Karpas-422 (cell line): ENCODE data around the gene TMEM117. TPM values are rescaled to one million over a fixed set of nuclear protein-coding genes. Genes with fewer than 3 reads are reported as not detected.

ENCODE experiments used
- DNase-seq: peaks from one replicate; pipeline ENCODE4 v3.0.0-alpha.2; 2015
- H2AFZ ChIP-seq: fragments of 200-600 bp; sonication (generic); 2 replicates; pipeline ENCODE4 v1.6.1; 2014; ENCODE audit warnings: antibody characterized with exemption, low read length, mixed read lengths
- H3K27ac ChIP-seq: fragments of 200-600 bp; sonication (generic); 2 replicates; pipeline ENCODE4 v1.5.1; 2014; ENCODE audit warnings: mild to moderate bottlenecking, low read length, moderate library complexity
- H3K27me3 ChIP-seq: fragments of 200-600 bp; sonication (generic); 2 replicates; pipeline ENCODE4 v1.6.1; 2014; ENCODE audit warnings: low read length, mixed read lengths
- H3K36me3 ChIP-seq: fragments of 200-600 bp; sonication (generic); 2 replicates; pipeline ENCODE4 v1.6.1; 2014; ENCODE audit warnings: low read length, mixed read lengths; ENCODE audit not compliant: insufficient read depth
- H3K4me1 ChIP-seq: fragments of 200-600 bp; sonication (generic); 2 replicates; pipeline ENCODE4 v1.6.1; 2014; ENCODE audit warnings: mild to moderate bottlenecking, low read length, mixed read lengths
- H3K4me2 ChIP-seq: fragments of 200-600 bp; sonication (generic); 2 replicates; pipeline ENCODE4 v1.6.1; 2014; ENCODE audit warnings: low read length, low read depth, mild to moderate bottlenecking; ENCODE audit not compliant: poor library complexity, severe bottlenecking
- H3K4me3 ChIP-seq: fragments of 200-600 bp; sonication (generic); 2 replicates; pipeline ENCODE4 v1.5.1; 2014; ENCODE audit warnings: mild to moderate bottlenecking, antibody characterized with exemption, low read length, mixed read lengths
- H3K79me2 ChIP-seq: fragments of 200-600 bp; sonication (generic); 2 replicates; pipeline ENCODE4 v1.6.1; 2014; ENCODE audit warnings: mild to moderate bottlenecking, low read length, mixed read lengths
- H3K9ac ChIP-seq: fragments of 200-600 bp; sonication (generic); 2 replicates; pipeline ENCODE4 v1.6.0; 2014; ENCODE audit warnings: low read length
- H3K9me2 ChIP-seq: fragments of 200-600 bp; sonication (generic), shearing (Covaris generic); replicated peaks from 2 replicates; pipeline ENCODE4 v1.6.0; 2014; ENCODE audit warnings: mild to moderate bottlenecking, low read length, moderate library complexity; ENCODE audit not compliant: insufficient read depth
- H3K9me3 ChIP-seq: fragments of 300-700, 200-600 bp; sonication (generic); 2 replicates; pipeline ENCODE4 v1.6.1; 2014; ENCODE audit warnings: low read length, mixed read lengths
- H4K20me1 ChIP-seq: fragments of 200-600 bp; sonication (generic); 2 replicates; pipeline ENCODE4 v1.6.1; 2014; ENCODE audit warnings: mild to moderate bottlenecking, antibody characterized with exemption, low read length, low read depth; ENCODE audit not compliant: insufficient read depth
- total RNA-seq: library from RNA; depleted of rRNA; stranded (reverse); fragments of >200 nt; shearing (Covaris generic); gene quantifications from 2 replicates; pipeline ENCODE4 v1.2.3, GENCODE V29; 2014; ENCODE audit warnings: low replicate concordance

Gene TMEM117
- total RNA-seq, 1 experiment from 2014 or later, result 13.3 TPM

GRCh38 chr12:44299524-44299923 lies 463.6 kb downstream of the TMEM117 start:
- Histone ChIP-seq H3K27me3 (no peaks in the 10 kb centered on the region), H3K79me2 (no peaks in the 10 kb centered on the region), H3K9me2 (no peaks in the 10 kb centered on the region), H4K20me1 (no peaks in the 10 kb centered on the region), H3K4me3 (no peak overlapping the region), H3K27ac (no peak overlapping the region), H3K36me3 (no peaks in the 10 kb centered on the region), H3K4me2 (no peak overlapping the region), H3K4me1 (no peaks in the 10 kb centered on the region), H3K9me3 (no peaks in the 10 kb centered on the region), H3K9ac (no peak overlapping the region), H2AFZ (no peak overlapping the region)
- no peak for DNase-seq

- H3K9ac ChIP-seq, result no peak overlapping the region
- peaks cover 17% of the 10 kb centered on the region for H3K4me1 ChIP-seq
- no peak for DNase-seq
- H2AFZ ChIP-seq, result no peak overlapping the region
- no peaks in the 10 kb centered on the region for H3K27me3 ChIP-seq
- no peak overlapping the region for H3K27ac ChIP-seq
- H3K9me2 ChIP-seq, result no peaks in the 10 kb centered on the region
- no peaks in the 10 kb centered on the region for H4K20me1 ChIP-seq
- H3K4me2 ChIP-seq, result peak overlapping the region; percentile 40
- no peaks in the 10 kb centered on the region for H3K36me3 ChIP-seq
- H3K9me3 ChIP-seq, result no peaks in the 10 kb centered on the region
- H3K4me3 ChIP-seq, result no peak overlapping the region; the same call in 1 of the 2 replicates
- H3K79me2 ChIP-seq, result no peaks in the 10 kb centered on the region
Observed at GRCh38 chr12:44307506-44308168, 471.8 kb downstream of the TMEM117 start.

- no peaks in the 10 kb centered on the region for H3K4me1 ChIP-seq
- H3K9me3 ChIP-seq, result no peaks in the 10 kb centered on the region
- no peaks in the 10 kb centered on the region for H3K27me3 ChIP-seq
- no peak for DNase-seq
- no peaks in the 10 kb centered on the region for H3K36me3 ChIP-seq
- no peak overlapping the region for H3K27ac ChIP-seq
- H3K4me3 ChIP-seq, result no peak overlapping the region
- no peaks in the 10 kb centered on the region for H3K9me2 ChIP-seq
- H4K20me1 ChIP-seq, result no peaks in the 10 kb centered on the region
- H3K9ac ChIP-seq, result no peak overlapping the region
- no peak overlapping the region for H3K4me2 ChIP-seq
- H3K79me2 ChIP-seq, result no peaks in the 10 kb centered on the region
- no peak overlapping the region for H2AFZ ChIP-seq
Observed at GRCh38 chr12:44313188-44313587, 477.3 kb downstream of the TMEM117 start.

DNA sequence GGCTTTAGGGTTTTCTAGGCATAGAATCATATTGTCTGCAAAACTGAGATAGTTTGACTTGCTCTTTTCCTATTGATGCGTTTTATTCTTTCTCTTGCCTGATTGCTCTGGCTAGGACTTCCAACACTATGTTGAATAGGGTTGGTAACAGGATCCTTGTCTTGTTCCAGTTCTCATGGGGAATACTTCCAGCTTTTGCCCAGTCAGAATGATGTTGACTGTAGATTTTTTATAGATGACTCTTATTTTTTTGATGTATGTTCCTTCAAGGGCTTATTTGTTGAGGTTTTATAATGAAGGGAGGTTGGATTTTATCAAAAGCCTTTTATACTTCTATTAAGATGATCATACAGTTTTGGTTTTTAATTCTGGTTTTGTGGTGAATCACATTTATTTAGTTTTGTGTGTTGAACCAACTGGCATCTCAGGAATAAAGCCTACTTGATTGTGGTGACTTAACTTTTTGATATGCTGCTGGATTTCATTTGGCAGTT lies 478.2 kb downstream of the TMEM117 start:
- no peak for DNase-seq

DNA sequence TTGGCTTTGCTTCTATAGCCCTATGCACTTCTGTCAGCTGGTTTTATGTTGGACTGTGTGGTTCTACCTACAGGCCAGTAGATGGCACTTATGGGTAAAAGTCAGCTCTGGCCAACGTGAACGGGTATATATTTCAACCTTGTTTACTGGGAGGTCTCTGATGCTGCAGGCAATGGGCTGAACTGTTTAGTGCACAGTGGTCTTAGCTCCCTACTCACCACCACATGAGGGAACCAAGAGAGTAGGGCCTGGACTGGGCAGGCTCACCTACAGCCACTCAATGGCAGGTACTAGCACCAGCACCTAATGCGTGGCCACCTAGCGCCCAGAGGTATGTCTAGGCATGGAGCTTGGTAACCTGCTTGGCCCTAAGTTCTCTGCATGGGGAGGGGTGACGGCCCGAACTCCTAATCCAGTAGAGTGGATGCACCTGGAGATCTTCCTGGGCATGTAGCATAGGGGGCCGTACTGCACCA lies 481.8 kb downstream of the TMEM117 start:
- H3K9me3 ChIP-seq, result no peaks in the 10 kb centered on the region
- H3K79me2 ChIP-seq, result no peaks in the 10 kb centered on the region
- H3K9ac ChIP-seq, result no peak overlapping the region
- no peaks in the 10 kb centered on the region for H4K20me1 ChIP-seq
- H3K9me2 ChIP-seq, result no peaks in the 10 kb centered on the region
- H3K4me2 ChIP-seq, result no peak overlapping the region
- peak; percentile 83 for DNase-seq
- H3K27me3 ChIP-seq, result no peaks in the 10 kb centered on the region
- peaks cover 19% of the 10 kb centered on the region for H3K4me1 ChIP-seq
- no peak overlapping the region for H3K27ac ChIP-seq
- no peak overlapping the region for H2AFZ ChIP-seq
- H3K4me3 ChIP-seq, result no peak overlapping the region
- no peaks in the 10 kb centered on the region for H3K36me3 ChIP-seq

More for the DNA sequence above, 478.2 kb downstream of the TMEM117 start:
- Histone ChIP-seq H3K36me3 (no peaks in the 10 kb centered on the region), H3K27me3 (no peaks in the 10 kb centered on the region), H3K27ac (no peak overlapping the region), H3K4me3 (no peak overlapping the region), H3K79me2 (no peaks in the 10 kb centered on the region), H2AFZ (no peak overlapping the region), H3K9me3 (no peaks in the 10 kb centered on the region), H4K20me1 (no peaks in the 10 kb centered on the region), H3K9me2 (no peaks in the 10 kb centered on the region), H3K9ac (no peak overlapping the region), H3K4me2 (no peak overlapping the region), H3K4me1 (no peaks in the 10 kb centered on the region)

- H3K27ac ChIP-seq, result no peak overlapping the region
- H4K20me1 ChIP-seq, result no peaks in the 10 kb centered on the region
- no peak for DNase-seq
- no peaks in the 10 kb centered on the region for H3K36me3 ChIP-seq
- H3K4me2 ChIP-seq, result no peak overlapping the region
- H3K9ac ChIP-seq, result no peak overlapping the region
- H3K9me3 ChIP-seq, result no peaks in the 10 kb centered on the region
- no peak overlapping the region for H2AFZ ChIP-seq
- no peaks in the 10 kb centered on the region for H3K79me2 ChIP-seq
- no peak overlapping the region for H3K4me3 ChIP-seq
- H3K4me1 ChIP-seq, result no peaks in the 10 kb centered on the region
- H3K27me3 ChIP-seq, result no peaks in the 10 kb centered on the region
- 0 out of 2 replicates have a peak, but pooled peaks cover 6% of the 10 kb centered on the region for H3K9me2 ChIP-seq
Observed at GRCh38 chr12:44331269-44331668, 495.4 kb downstream of the TMEM117 start.

DNA sequence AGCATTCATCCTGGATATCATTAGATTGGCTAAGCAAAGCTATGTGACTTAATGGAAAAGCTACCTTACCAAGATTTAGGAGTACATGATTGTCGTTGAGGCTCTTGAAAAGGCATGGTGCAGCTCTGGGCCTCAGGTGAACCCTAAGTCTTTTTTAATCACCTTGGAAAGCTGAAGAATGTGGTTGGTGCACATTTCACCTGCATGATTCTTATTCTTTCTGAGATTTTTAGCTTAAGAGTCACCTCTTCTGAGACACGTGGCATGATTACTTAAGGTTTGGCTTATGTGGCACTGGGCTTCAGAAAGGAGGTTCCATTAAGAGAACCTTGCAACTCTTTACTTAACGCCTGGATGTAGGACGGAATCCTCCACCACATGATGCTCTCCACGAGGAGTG lies 498.5 kb downstream of the TMEM117 start:
- H3K9me3 ChIP-seq, result no peaks in the 10 kb centered on the region
- no peak overlapping the region for H3K9ac ChIP-seq
- H3K4me1 ChIP-seq, result no peaks in the 10 kb centered on the region
- H3K36me3 ChIP-seq, result no peaks in the 10 kb centered on the region
- H3K79me2 ChIP-seq, result no peaks in the 10 kb centered on the region
- H2AFZ ChIP-seq, result no peak overlapping the region
- H3K27ac ChIP-seq, result no peak overlapping the region
- H3K4me2 ChIP-seq, result no peak overlapping the region
- no peaks in the 10 kb centered on the region for H4K20me1 ChIP-seq
- H3K27me3 ChIP-seq, result no peaks in the 10 kb centered on the region
- H3K4me3 ChIP-seq, result no peak overlapping the region
- 0 out of 2 replicates have a peak, but pooled peaks cover 6% of the 10 kb centered on the region for H3K9me2 ChIP-seq
- no peak for DNase-seq

DNA sequence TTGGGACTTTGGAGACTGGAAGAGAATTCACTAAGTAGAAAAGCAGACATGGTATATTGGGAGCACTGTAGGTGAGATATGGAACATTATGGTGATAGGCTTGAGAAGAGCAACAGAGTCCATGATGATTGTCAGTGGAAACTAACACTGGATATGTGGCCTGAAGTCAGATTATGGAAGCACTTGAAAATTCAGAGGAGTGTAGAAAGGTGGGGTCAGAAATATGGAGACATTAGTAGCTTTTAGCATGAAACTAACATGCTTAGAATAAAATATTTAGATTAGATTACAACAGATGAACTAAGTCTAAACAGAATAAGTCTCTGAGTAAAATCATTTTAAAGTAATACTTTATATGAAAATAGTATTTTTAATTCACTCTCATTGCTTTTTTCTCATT lies 499.1 kb downstream of the TMEM117 start:
- Histone ChIP-seq H3K79me2 (no peaks in the 10 kb centered on the region), H3K9me3 (no peaks in the 10 kb centered on the region), H3K27ac (no peak overlapping the region), H3K27me3 (no peaks in the 10 kb centered on the region), H2AFZ (no peak overlapping the region), H3K4me3 (no peak overlapping the region), H3K36me3 (no peaks in the 10 kb centered on the region), H4K20me1 (no peaks in the 10 kb centered on the region), H3K9ac (no peak overlapping the region), H3K9me2 (0 out of 2 replicates have a peak, but pooled peaks cover 6% of the 10 kb centered on the region), H3K4me2 (no peak overlapping the region), H3K4me1 (no peaks in the 10 kb centered on the region)
- DNase-seq, result no peak
